Measurements from ENCODE around the gene WDFY2.
A peak's percentile ranks its signal among the peaks of the same experiment; 100 is the strongest.

Gene WDFY2

GRCh38 chr13:51726446-51727193 lies 142.4 kb downstream of the WDFY2 start:
- Mint-ChIP-seq H3K9me3 (no peaks in the 10 kb centered on the region), H3K4me1 (peaks cover 5% of the 10 kb centered on the region), H3K36me3 (ENCODE audit: low read depth) (peaks cover 12% of the 10 kb centered on the region), H3K27ac (peak overlapping the region in 1 of 3 experiments; percentile 51), H3K27me3 (ENCODE audit: low read depth) (no peaks in the 10 kb centered on the region), H3K4me3 (no peak overlapping the region)
- no peak for TF ChIP-seq CTCF (IDR thresholded peaks at IDR 0.05; ENCODE audit: unreplicated experiment in 3 of 3)

GRCh38 chr13:51727634-51728274 lies 143.5 kb downstream of the WDFY2 start:
- H3K4me3 Mint-ChIP-seq = no peak overlapping the region

GRCh38 chr13:51728275-51728673 lies 144.0 kb downstream of the WDFY2 start:
- no peak overlapping the region for H3K27ac Mint-ChIP-seq
- H3K27me3 Mint-ChIP-seq (ENCODE audit: low read depth) = no peaks in the 10 kb centered on the region
- peaks cover 12% of the 10 kb centered on the region for H3K36me3 Mint-ChIP-seq (ENCODE audit: low read depth)
- H3K4me1 Mint-ChIP-seq = peaks cover 5% of the 10 kb centered on the region
- no peak for TF ChIP-seq CTCF (IDR thresholded peaks at IDR 0.05; ENCODE audit: unreplicated experiment in 3 of 3)
- H3K4me3 Mint-ChIP-seq = no peak overlapping the region
- H3K9me3 Mint-ChIP-seq = no peaks in the 10 kb centered on the region

More at GRCh38 chr13:51727634-51728274, 143.5 kb downstream of the WDFY2 start:
- no peak for TF ChIP-seq CTCF (IDR thresholded peaks at IDR 0.05; ENCODE audit: unreplicated experiment in 3 of 3)
- peaks cover 5% of the 10 kb centered on the region for H3K4me1 Mint-ChIP-seq
- no peaks in the 10 kb centered on the region for H3K9me3 Mint-ChIP-seq
- peaks cover 12% of the 10 kb centered on the region for H3K36me3 Mint-ChIP-seq (ENCODE audit: low read depth)
- H3K27me3 Mint-ChIP-seq (ENCODE audit: low read depth) = no peaks in the 10 kb centered on the region
- no peak overlapping the region for H3K27ac Mint-ChIP-seq

GRCh38 chr13:51728972-51729371 lies 144.7 kb downstream of the WDFY2 start:
- no peaks in the 10 kb centered on the region for H3K9me3 Mint-ChIP-seq
- no peak for TF ChIP-seq CTCF (IDR thresholded peaks at IDR 0.05; ENCODE audit: unreplicated experiment in 3 of 3)

GRCh38 chr13:51729866-51730553 lies 145.7 kb downstream of the WDFY2 start:
- Mint-ChIP-seq H3K36me3 (ENCODE audit: low read depth) (peaks cover 12% of the 10 kb centered on the region), H3K4me3 (no peak overlapping the region), H3K27ac (no peak overlapping the region), H3K9me3 (no peaks in the 10 kb centered on the region), H3K27me3 (ENCODE audit: low read depth) (no peaks in the 10 kb centered on the region), H3K4me1 (peaks cover 5% of the 10 kb centered on the region)
- no peak for TF ChIP-seq CTCF (IDR thresholded peaks at IDR 0.05; ENCODE audit: unreplicated experiment in 3 of 3)

More at GRCh38 chr13:51728972-51729371, 144.7 kb downstream of the WDFY2 start:
- no peak overlapping the region for H3K27ac Mint-ChIP-seq
- H3K36me3 Mint-ChIP-seq (ENCODE audit: low read depth) = peaks cover 12% of the 10 kb centered on the region
- H3K4me1 Mint-ChIP-seq = peaks cover 5% of the 10 kb centered on the region
- H3K27me3 Mint-ChIP-seq (ENCODE audit: low read depth) = no peaks in the 10 kb centered on the region
- no peak overlapping the region for H3K4me3 Mint-ChIP-seq

All from nephron (organoid).